Loucy (cell line): ENCODE measurements around the gene FOXL1.

Experiments used
- H2AFZ ChIP-seq: fragments of 200-600 bp; sonication (generic); 2 replicates; pipeline ENCODE4 v1.6.0; 2016; ENCODE audit warnings: antibody characterized with exemption, mild to moderate bottlenecking, low read length, moderate library complexity
- H3F3A ChIP-seq: fragments of 200-600 bp; 2 replicates; pipeline ENCODE4 v1.6.0; 2016; ENCODE audit warnings: antibody characterized with exemption, low read depth, mild to moderate bottlenecking
- H3K27me3 ChIP-seq: fragments of 200-600 bp; sonication (generic); 2 replicates; pipeline ENCODE4 v1.6.1; 2014; ENCODE audit warnings: low read length, mild to moderate bottlenecking; ENCODE audit not compliant: insufficient read depth, poor library complexity, severe bottlenecking
- H3K36me3 ChIP-seq: fragments of 200-600 bp; sonication (generic); 2 replicates; pipeline ENCODE4 v1.6.1; 2016; ENCODE audit warnings: low read length; ENCODE audit not compliant: insufficient read depth
- H3K4me1 ChIP-seq: fragments of 200-600 bp; sonication (generic); 2 replicates; pipeline ENCODE4 v1.5.1; 2014; ENCODE audit warnings: low read length, mild to moderate bottlenecking; ENCODE audit not compliant: insufficient read depth, poor library complexity, severe bottlenecking
- H3K4me2 ChIP-seq: fragments of 200-600 bp; sonication (generic); 2 replicates; pipeline ENCODE4 v1.6.0; 2014; ENCODE audit warnings: antibody characterized with exemption, low read length, low read depth, mild to moderate bottlenecking; ENCODE audit not compliant: poor library complexity, severe bottlenecking
- H3K4me3 ChIP-seq: fragments of 200-600 bp; sonication (generic); 2 replicates; pipeline ENCODE4 v1.5.1; 2014; ENCODE audit warnings: low read length, mild to moderate bottlenecking, mixed read lengths; ENCODE audit not compliant: poor library complexity, severe bottlenecking
- H3K79me2 ChIP-seq: fragments of 200-600 bp; sonication (generic); 2 replicates; pipeline ENCODE4 v1.6.1; 2014; ENCODE audit warnings: low read length; ENCODE audit not compliant: insufficient read depth
- H3K9ac ChIP-seq: fragments of 200-600 bp; sonication (generic); 2 replicates; pipeline ENCODE4 v1.6.0; 2014; ENCODE audit warnings: mild to moderate bottlenecking, low read depth, low read length, moderate library complexity; ENCODE audit not compliant: poor library complexity, severe bottlenecking
- H3K9me2 ChIP-seq: fragments of 200-600 bp; sonication (generic); replicated peaks from 2 replicates; pipeline ENCODE4 v1.6.1; 2016; ENCODE audit warnings: low read depth, low read length, mixed read lengths
- H3K9me3 ChIP-seq: fragments of 200-600 bp; sonication (generic); 2 replicates; pipeline ENCODE4 v1.6.1; 2014; ENCODE audit warnings: mild to moderate bottlenecking, antibody characterized with exemption, low read length, low read depth; ENCODE audit not compliant: insufficient read depth
- H4K20me1 ChIP-seq: fragments of 200-600 bp; sonication (generic); 2 replicates; pipeline ENCODE4 v1.6.0; 2014; ENCODE audit warnings: antibody characterized with exemption, low read length, mild to moderate bottlenecking; ENCODE audit not compliant: insufficient read depth, poor library complexity, severe bottlenecking
- CTCF ChIP-seq: fragments of 200-600 bp; sonication (generic); conservative IDR thresholded peaks from 2 replicates; pipeline ENCODE4 v1.5.1; 2014; ENCODE audit warnings: mild to moderate bottlenecking, antibody characterized with exemption, low read length
- EZH2phosphoT487 ChIP-seq: fragments of 200-600 bp; IDR thresholded peaks from 2 replicates; pipeline ENCODE4 v1.6.1; 2018; ENCODE audit warnings: antibody characterized with exemption, mild to moderate bottlenecking, moderate library complexity, borderline replicate concordance

The FOXL1 gene

DNA sequence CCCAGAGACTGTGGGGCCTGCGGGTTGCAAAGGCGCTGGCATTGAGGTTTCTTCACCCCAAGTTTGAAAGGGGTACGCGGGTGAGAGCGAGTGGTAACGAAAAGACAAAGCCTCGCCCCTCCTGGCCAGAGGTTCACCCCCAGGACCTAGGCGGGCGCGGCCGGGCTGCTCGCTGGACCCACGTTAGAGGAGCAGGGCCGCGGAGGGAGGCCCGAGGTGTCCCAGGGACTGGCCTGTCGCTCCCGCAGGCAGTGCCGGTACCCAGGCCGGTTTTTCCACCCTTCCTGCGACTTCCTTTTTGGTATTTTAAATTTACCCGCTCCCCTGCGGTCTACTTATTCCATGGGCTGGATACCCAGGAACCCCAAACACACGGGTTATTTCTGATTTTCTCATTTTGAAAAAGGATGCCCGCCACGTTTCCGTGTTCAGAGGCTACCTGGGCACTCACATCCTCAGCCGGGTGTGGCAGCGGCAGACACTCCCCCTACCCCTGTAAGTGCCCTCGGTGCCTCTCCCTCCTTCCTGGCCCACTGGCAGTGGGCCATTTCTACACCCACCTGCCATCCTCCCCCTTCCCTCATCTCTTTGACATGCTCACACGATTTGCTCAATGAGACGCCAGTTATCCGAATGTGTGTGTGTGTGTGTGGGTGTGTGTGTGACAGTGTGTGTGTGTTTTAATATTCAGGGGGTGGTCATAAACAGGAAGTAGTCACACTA is 1.6 kb upstream of the FOXL1 start:
- no peak overlapping the region for H3K4me3 ChIP-seq
- no peak overlapping the region for H3K9ac ChIP-seq

DNA sequence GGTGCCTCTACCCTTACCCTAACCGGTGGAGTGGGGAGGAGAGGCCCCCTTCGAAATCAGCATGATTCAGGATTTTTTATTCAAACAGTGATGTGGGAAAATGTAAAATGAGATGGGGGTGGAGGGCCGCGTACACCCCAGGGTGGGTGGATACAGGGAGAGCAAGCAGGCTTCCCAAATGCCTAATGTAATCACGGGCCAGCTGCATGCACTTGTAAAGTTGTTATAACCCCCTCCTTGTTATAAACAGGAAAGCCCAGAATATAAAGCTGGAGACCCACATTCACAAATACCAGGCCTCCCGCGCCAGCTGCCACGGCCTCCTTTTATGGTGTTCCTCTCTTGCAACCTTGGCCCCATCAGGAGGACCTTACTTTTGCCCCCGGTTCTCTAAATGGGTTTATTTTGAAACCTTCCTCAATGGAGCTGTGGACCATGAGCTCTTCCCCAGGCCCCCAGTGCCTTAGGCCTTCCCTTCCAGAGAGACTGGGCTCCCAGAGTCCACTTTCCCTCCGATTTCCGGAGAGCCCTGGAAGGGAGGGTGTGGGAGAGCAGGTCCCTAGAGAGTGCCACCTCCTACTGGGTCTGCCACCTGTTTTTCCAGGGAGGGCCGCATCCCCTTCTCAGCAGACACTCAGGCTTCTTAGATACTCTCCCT is 906 bp upstream of the FOXL1 start:
- Histone ChIP-seq H3K4me1 (no peaks in the 10 kb centered on the region), H3K27me3 (no peaks in the 10 kb centered on the region), H3F3A (no peaks in the 10 kb centered on the region), H4K20me1 (no peaks in the 10 kb centered on the region), H3K9me3 (no peaks in the 10 kb centered on the region), H3K79me2 (no peaks in the 10 kb centered on the region), H3K9me2 (no peaks in the 10 kb centered on the region), H2AFZ (no peak overlapping the region), H3K4me2 (no peak overlapping the region), H3K9ac (no peak overlapping the region), H3K4me3 (no peak overlapping the region), H3K36me3 (no peaks in the 10 kb centered on the region)
- TF ChIP-seq EZH2phosphoT487, result no peak
- no peak for TF ChIP-seq CTCF

More for the DNA sequence above, 1.6 kb upstream of the FOXL1 start:
- no peaks in the 10 kb centered on the region for H3K79me2 ChIP-seq
- H3K36me3 ChIP-seq, result no peaks in the 10 kb centered on the region
- H4K20me1 ChIP-seq, result no peaks in the 10 kb centered on the region
- H3K4me2 ChIP-seq, result no peak overlapping the region
- H3K9me3 ChIP-seq, result no peaks in the 10 kb centered on the region
- no peaks in the 10 kb centered on the region for H3K9me2 ChIP-seq
- H2AFZ ChIP-seq, result no peak overlapping the region
- H3K4me1 ChIP-seq, result no peaks in the 10 kb centered on the region
- no peak for TF ChIP-seq EZH2phosphoT487
- no peak for TF ChIP-seq CTCF
- H3K27me3 ChIP-seq, result no peaks in the 10 kb centered on the region
- H3F3A ChIP-seq, result no peaks in the 10 kb centered on the region

DNA sequence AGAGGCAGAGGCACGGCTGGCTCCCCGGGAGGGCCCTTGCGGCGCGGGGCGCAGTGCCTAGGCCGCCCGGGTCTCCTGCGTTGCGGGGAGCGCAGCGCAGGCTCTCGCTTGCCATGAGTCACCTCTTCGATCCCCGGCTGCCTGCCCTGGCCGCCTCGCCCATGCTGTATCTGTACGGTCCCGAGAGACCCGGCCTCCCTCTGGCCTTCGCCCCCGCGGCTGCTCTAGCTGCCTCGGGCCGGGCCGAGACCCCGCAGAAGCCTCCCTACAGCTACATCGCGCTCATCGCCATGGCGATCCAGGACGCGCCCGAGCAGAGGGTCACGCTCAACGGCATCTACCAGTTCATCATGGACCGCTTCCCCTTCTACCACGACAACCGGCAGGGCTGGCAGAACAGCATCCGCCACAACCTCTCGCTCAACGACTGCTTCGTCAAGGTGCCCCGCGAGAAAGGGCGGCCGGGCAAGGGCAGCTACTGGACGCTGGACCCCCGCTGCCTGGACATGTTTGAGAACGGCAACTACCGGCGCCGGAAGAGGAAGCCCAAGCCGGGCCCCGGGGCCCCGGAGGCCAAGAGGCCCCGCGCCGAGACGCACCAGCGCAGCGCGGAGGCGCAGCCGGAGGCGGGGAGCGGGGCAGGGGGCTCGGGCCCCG is 390 bp downstream of the FOXL1 start:
- no peaks in the 10 kb centered on the region for H3K36me3 ChIP-seq
- no peaks in the 10 kb centered on the region for H3K4me1 ChIP-seq
- no peaks in the 10 kb centered on the region for H3K9me3 ChIP-seq
- H3K9ac ChIP-seq, result no peak overlapping the region
- H3K4me3 ChIP-seq, result no peak overlapping the region
- H3K9me2 ChIP-seq, result no peaks in the 10 kb centered on the region
- no peaks in the 10 kb centered on the region for H3K27me3 ChIP-seq
- no peak overlapping the region for H2AFZ ChIP-seq
- no peak overlapping the region for H3K4me2 ChIP-seq
- H3F3A ChIP-seq, result no peaks in the 10 kb centered on the region
- H3K79me2 ChIP-seq, result no peaks in the 10 kb centered on the region
- no peaks in the 10 kb centered on the region for H4K20me1 ChIP-seq
- TF ChIP-seq CTCF (no peak), EZH2phosphoT487 (no peak)
